A673 (cell line): ENCODE results near the gene DDX59. TPM values are rescaled to one million over a fixed set of nuclear protein-coding genes. Genes with fewer than 3 reads are reported as not detected.

ENCODE experiments used
- BruUV-seq: library from RNA; stranded (reverse); fragments of 400-500 nt; replicated peaks from 2 replicates; lab custom pipeline; 2021; lab: Mats Ljungman, UMichigan
- CTCF ChIA-PET: fragments of 300-600 bp; sonication (Branson Sonifier 250); formaldehyde crosslinking; loops from one replicate; lab custom pipeline; 2022; ENCODE audit warnings: antibody characterized with exemption; lab: Charles Lee
- POLR2A ChIA-PET: fragments of 300-600 bp; sonication (Branson Sonifier 250); formaldehyde crosslinking; loops from one replicate; lab custom pipeline; 2022; ENCODE audit warnings: antibody characterized with exemption; ENCODE audit not compliant: low non-redundant PET; lab: Charles Lee
- DNase-seq: peaks from one replicate; pipeline ENCODE4 v3.0.0-alpha.2; 2015; ENCODE audit warnings: low spot score
- H3K27ac ChIP-seq: fragments of 200-600 bp; sonication (generic); 2 replicates; pipeline ENCODE4 v1.5.1; 2016; ENCODE audit warnings: mixed run types, low read depth, mild to moderate bottlenecking, mixed read lengths, antibody characterized with exemption, low read length; ENCODE audit not compliant: poor library complexity, severe bottlenecking
- H3K27me3 ChIP-seq: fragments of 200-600 bp; sonication (generic); replicated peaks from 2 replicates; pipeline ENCODE4 v1.6.1; 2017; ENCODE audit warnings: mixed run types, low read depth, mild to moderate bottlenecking, mixed read lengths, antibody characterized with exemption, low read length; ENCODE audit not compliant: insufficient read depth, poor library complexity
- H3K36me3 ChIP-seq: fragments of 200-600 bp; sonication (generic); 2 replicates; pipeline ENCODE4 v1.6.1; 2016; ENCODE audit warnings: mixed run types, mild to moderate bottlenecking, mixed read lengths, antibody characterized with exemption, low read length; ENCODE audit not compliant: insufficient read depth, poor library complexity, severe bottlenecking
- H3K4me1 ChIP-seq: fragments of 200-600 bp; sonication (generic); 2 replicates; pipeline ENCODE4 v1.6.1; 2017; ENCODE audit warnings: mixed run types, mild to moderate bottlenecking, mixed read lengths, antibody characterized with exemption, low read length; ENCODE audit not compliant: insufficient read depth, poor library complexity, severe bottlenecking
- H3K4me3 ChIP-seq: fragments of 200-600 bp; sonication (generic); 2 replicates; pipeline ENCODE4 v1.5.1; 2016; ENCODE audit warnings: low read depth, mixed run types, mild to moderate bottlenecking, mixed read lengths, low read length; ENCODE audit not compliant: poor library complexity, severe bottlenecking
- H3K9me3 ChIP-seq: fragments of 200-600 bp; sonication (generic); 2 replicates; pipeline ENCODE4 v1.6.1; 2016; ENCODE audit warnings: mixed run types, low read depth, mild to moderate bottlenecking, mixed read lengths, antibody characterized with exemption, low read length; ENCODE audit not compliant: poor library complexity, severe bottlenecking
- EZH2 ChIP-seq: fragments of 200-600 bp; sonication (generic); IDR thresholded peaks from 2 replicates; pipeline ENCODE4 v1.6.1; 2017; ENCODE audit warnings: borderline replicate concordance, low read depth, mild to moderate bottlenecking, mixed read lengths, antibody characterized with exemption, low read length; ENCODE audit not compliant: poor library complexity, severe bottlenecking
- intact Hi-C: fragments of 100-400 bp; cut with micrococcal nuclease; formaldehyde crosslinking; loops from one replicate; pipeline ENCODE4 v1.10.0; 2022; ENCODE audit not compliant: unreplicated experiment
- total RNA-seq: library from RNA; stranded (reverse); gene quantifications from 2 replicates; pipeline ENCODE4 v1.2.3, GENCODE V29; 2021
- TF ChIP-seq, protein P1 (sequence below): fragments of 300-800, 200-600 bp; sonication (generic); conservative IDR thresholded peaks from 2 replicates; pipeline ENCODE4 v1.5.1; 2017; ENCODE audit warnings: low read depth, mild to moderate bottlenecking, antibody characterized with exemption, low read length, moderate library complexity, mixed read lengths

DDX59 gene
- total RNA-seq, 1 experiment from 2014 or later: 17.4 TPM

DNA sequence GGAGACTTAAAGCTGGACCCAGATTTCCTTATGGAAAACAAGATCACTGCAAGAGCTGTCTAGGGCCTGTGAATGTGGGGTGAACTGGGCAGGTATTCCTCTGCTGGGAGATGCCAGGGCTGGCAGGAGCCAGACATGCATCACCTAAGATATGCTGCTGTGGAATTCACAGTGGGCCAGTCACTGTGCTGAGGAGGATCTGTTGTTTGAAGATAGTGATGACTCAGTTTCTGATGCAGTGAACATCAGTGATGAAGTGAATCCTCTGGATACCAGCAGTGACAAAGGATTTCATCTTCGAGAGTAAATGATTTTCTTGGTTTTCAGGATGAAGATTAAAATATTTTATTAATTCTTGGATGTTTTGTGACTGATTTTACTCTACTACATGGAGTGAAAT, 39.1 kb upstream of the DDX59 start:
- H3K36me3 ChIP-seq: no peaks in the 10 kb centered on the region
- CTCF ChIA-PET: no interaction called here
- no peaks in the 10 kb centered on the region for H3K9me3 ChIP-seq
- H3K4me3 ChIP-seq: no peak overlapping the region
- BruUV-seq: no TSS peak
- no peaks in the 10 kb centered on the region for H3K27me3 ChIP-seq
- POLR2A ChIA-PET: no interaction called here
- TF ChIP-seq, protein P1, sequence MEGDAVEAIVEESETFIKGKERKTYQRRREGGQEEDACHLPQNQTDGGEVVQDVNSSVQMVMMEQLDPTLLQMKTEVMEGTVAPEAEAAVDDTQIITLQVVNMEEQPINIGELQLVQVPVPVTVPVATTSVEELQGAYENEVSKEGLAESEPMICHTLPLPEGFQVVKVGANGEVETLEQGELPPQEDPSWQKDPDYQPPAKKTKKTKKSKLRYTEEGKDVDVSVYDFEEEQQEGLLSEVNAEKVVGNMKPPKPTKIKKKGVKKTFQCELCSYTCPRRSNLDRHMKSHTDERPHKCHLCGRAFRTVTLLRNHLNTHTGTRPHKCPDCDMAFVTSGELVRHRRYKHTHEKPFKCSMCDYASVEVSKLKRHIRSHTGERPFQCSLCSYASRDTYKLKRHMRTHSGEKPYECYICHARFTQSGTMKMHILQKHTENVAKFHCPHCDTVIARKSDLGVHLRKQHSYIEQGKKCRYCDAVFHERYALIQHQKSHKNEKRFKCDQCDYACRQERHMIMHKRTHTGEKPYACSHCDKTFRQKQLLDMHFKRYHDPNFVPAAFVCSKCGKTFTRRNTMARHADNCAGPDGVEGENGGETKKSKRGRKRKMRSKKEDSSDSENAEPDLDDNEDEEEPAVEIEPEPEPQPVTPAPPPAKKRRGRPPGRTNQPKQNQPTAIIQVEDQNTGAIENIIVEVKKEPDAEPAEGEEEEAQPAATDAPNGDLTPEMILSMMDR: no peak
- no peak for TF ChIP-seq EZH2
- peaks cover 13% of the 10 kb centered on the region for H3K4me1 ChIP-seq
- DNase-seq: no peak
- intact Hi-C loops: no loop called here
- H3K27ac ChIP-seq: no peak overlapping the region

GRCh38 chr1:200708161-200708560, 38.5 kb upstream of the DDX59 start:
- no peak for TF ChIP-seq EZH2
- TF ChIP-seq, protein P1: no peak
- DNase-seq: no peak
- Histone ChIP-seq H3K4me1 (peaks cover 13% of the 10 kb centered on the region), H3K27me3 (no peaks in the 10 kb centered on the region), H3K4me3 (no peak overlapping the region), H3K27ac (no peak overlapping the region), H3K9me3 (no peaks in the 10 kb centered on the region), H3K36me3 (no peaks in the 10 kb centered on the region)
- CTCF ChIA-PET: no interaction called here
- POLR2A ChIA-PET: no interaction called here
- no TSS peak for BruUV-seq
- intact Hi-C loops: no loop called here

DNA sequence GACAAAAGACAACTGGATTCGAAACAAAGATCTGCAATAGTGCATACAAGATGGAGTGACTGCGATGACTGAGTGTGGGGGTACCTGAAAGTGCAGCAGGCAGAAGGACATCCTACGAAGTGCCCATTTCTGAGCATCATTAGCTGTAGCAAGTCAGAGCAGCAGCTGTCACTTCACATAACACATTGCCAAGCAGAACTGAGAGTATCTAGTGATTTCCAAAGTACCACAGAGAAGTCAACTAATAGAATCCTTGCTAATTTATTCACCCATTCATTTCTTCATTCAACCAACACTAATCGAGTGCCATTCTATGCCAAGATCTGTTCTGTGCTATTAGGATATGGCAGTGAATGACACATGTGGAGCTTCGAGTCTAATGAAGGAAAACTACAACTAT, 37.4 kb upstream of the DDX59 start:
- no peaks in the 10 kb centered on the region for H3K27me3 ChIP-seq
- intact Hi-C loops: no loop called here
- H3K9me3 ChIP-seq: no peaks in the 10 kb centered on the region
- no TSS peak for BruUV-seq
- CTCF ChIA-PET: no interaction called here
- H3K4me3 ChIP-seq: no peak overlapping the region
- POLR2A ChIA-PET: no interaction called here
- no peak for TF ChIP-seq EZH2
- TF ChIP-seq, protein P1: no peak
- H3K4me1 ChIP-seq: peaks cover 13% of the 10 kb centered on the region
- no peak overlapping the region for H3K27ac ChIP-seq
- no peaks in the 10 kb centered on the region for H3K36me3 ChIP-seq
- no peak for DNase-seq
